Mesothelial cell of epicardium (in vitro differentiated cells): ENCODE data around the gene MYH9. TPM values are rescaled to one million over a fixed set of nuclear protein-coding genes. Genes with fewer than 3 reads are reported as not detected.

ENCODE experiments used
- DNase-seq, 2 experiments: peaks; one replicate each; pipeline ENCODE4 v3.0.0; 2021; ENCODE audit warnings: low spot score in 2 of 2; ENCODE audit not compliant: unreplicated experiment in 2 of 2
- H3K27ac Mint-ChIP-seq: 2 replicates; pipeline ENCODE4 v1.8.0; 2021; ENCODE audit warnings: mixed read lengths
- H3K27me3 Mint-ChIP-seq: 2 replicates; pipeline ENCODE4 v1.8.0; 2021; ENCODE audit warnings: low read depth, mixed read lengths
- H3K36me3 Mint-ChIP-seq: 2 replicates; pipeline ENCODE4 v1.8.0; 2021; ENCODE audit warnings: mixed read lengths
- H3K4me1 Mint-ChIP-seq: 2 replicates; pipeline ENCODE4 v1.8.0; 2021; ENCODE audit warnings: mixed read lengths
- H3K4me3 Mint-ChIP-seq: 2 replicates; pipeline ENCODE4 v1.8.0; 2021; ENCODE audit warnings: mild to moderate bottlenecking, moderate library complexity, mixed read lengths
- H3K9me3 Mint-ChIP-seq: 2 replicates; pipeline ENCODE4 v1.8.0; 2021; ENCODE audit warnings: mixed read lengths
- CTCF ChIP-seq: fragments of 200-600 bp; sonication (generic); IDR thresholded peaks from one replicate; pipeline ENCODE4 v1.5.0; 2021; ENCODE audit warnings: antibody characterized with exemption; ENCODE audit not compliant: unreplicated experiment
- total RNA-seq: library from RNA; stranded (reverse); gene quantifications from 3 replicates; pipeline ENCODE4 v1.2.1, GENCODE V29; 2021

Gene MYH9
- 321 to 346 TPM (median 341 TPM) in 3 replicates for total RNA-seq

- DNase-seq = peak; percentile 99 to 100
- H3K4me1 Mint-ChIP-seq = peaks cover 31% of the 10 kb centered on the region
- H3K4me3 Mint-ChIP-seq = peak within 1 kb of the TSS; percentile 91
- H3K27ac Mint-ChIP-seq = peak within 1 kb of the TSS; percentile 98
- no peaks in the 10 kb centered on the region for H3K27me3 Mint-ChIP-seq
- no peaks in the 10 kb centered on the region for H3K9me3 Mint-ChIP-seq
- TF ChIP-seq CTCF = no peak
- peaks cover 3% of the 10 kb centered on the region for H3K36me3 Mint-ChIP-seq
These were observed at the start of gene MYH9 for GRCh38 chr22:36387959-36388726. Gene MYH9 (minus strand): TSS chr22:36387967. CDS start chr22:36349236, 38,731 bp downstream.

GRCh38 chr22:36435516-36436415 lies 48.0 kb upstream of the MYH9 start:
- Mint-ChIP-seq H3K27ac (peak overlapping the region; percentile 30), H3K9me3 (no peaks in the 10 kb centered on the region), H3K4me1 (peaks cover 38% of the 10 kb centered on the region), H3K27me3 (no peaks in the 10 kb centered on the region), H3K36me3 (no peaks in the 10 kb centered on the region), H3K4me3 (no peak overlapping the region)
- no peak for DNase-seq
- no peak for TF ChIP-seq CTCF

GRCh38 chr22:36433318-36434231 lies 45.8 kb upstream of the MYH9 start:
- H3K36me3 Mint-ChIP-seq = no peaks in the 10 kb centered on the region
- no peaks in the 10 kb centered on the region for H3K27me3 Mint-ChIP-seq
- H3K27ac Mint-ChIP-seq = peak overlapping the region; percentile 91
- H3K9me3 Mint-ChIP-seq = no peaks in the 10 kb centered on the region
- no peak overlapping the region for H3K4me3 Mint-ChIP-seq
- no peak for DNase-seq
- H3K4me1 Mint-ChIP-seq = peaks cover 31% of the 10 kb centered on the region
- no peak for TF ChIP-seq CTCF

- no peaks in the 10 kb centered on the region for H3K9me3 Mint-ChIP-seq
- TF ChIP-seq CTCF = no peak
- H3K4me1 Mint-ChIP-seq = peaks cover 31% of the 10 kb centered on the region
- no peak overlapping the region for H3K4me3 Mint-ChIP-seq
- peak overlapping the region; percentile 91 for H3K27ac Mint-ChIP-seq
- no peaks in the 10 kb centered on the region for H3K36me3 Mint-ChIP-seq
- DNase-seq = no peak
- H3K27me3 Mint-ChIP-seq = no peaks in the 10 kb centered on the region
These were observed 45.0 kb upstream of the MYH9 start for GRCh38 chr22:36432592-36433317.
